Measurements from ENCODE around the gene FBN1.

Gene FBN1

DNA sequence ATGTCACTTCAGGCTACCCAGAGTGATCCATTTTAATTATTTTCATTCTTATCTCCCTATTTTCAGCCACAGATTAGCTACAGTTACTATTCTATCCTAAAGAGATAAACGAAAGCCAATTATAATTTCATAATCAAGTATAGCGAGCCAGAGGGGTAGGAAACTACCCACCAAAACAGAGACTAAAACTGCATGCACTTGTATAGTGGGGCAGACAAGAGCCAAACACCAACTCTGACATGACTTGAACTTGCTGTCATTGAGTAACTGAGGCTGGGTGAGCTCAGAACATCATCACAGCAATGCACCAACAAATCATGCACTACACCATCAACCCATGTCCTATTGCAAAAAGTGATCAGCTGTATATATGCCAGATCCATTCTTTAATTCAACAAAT, 64.8 kb downstream of the FBN1 start:
- no peaks in the 10 kb centered on the region for H3K79me2 ChIP-seq (ENCODE audit: low read length)
- H4K20me1 ChIP-seq (ENCODE audit: insufficient read depth, low read length), result no peaks in the 10 kb centered on the region
- H2AFZ ChIP-seq (ENCODE audit: low read depth, low read length), result no peak overlapping the region
- no peaks in the 10 kb centered on the region for H3K36me3 ChIP-seq (replicated peaks; ENCODE audit: low read depth, low read length)
- no peak overlapping the region for H3K4me3 ChIP-seq (ENCODE audit: low read length)
- H3K9me3 ChIP-seq (ENCODE audit: insufficient read depth, low read length), result no peaks in the 10 kb centered on the region
- TF ChIP-seq EZH2phosphoT487 (IDR thresholded peaks at IDR 0.05; ENCODE audit: low read depth), result no peak
- TF ChIP-seq, protein P1, sequence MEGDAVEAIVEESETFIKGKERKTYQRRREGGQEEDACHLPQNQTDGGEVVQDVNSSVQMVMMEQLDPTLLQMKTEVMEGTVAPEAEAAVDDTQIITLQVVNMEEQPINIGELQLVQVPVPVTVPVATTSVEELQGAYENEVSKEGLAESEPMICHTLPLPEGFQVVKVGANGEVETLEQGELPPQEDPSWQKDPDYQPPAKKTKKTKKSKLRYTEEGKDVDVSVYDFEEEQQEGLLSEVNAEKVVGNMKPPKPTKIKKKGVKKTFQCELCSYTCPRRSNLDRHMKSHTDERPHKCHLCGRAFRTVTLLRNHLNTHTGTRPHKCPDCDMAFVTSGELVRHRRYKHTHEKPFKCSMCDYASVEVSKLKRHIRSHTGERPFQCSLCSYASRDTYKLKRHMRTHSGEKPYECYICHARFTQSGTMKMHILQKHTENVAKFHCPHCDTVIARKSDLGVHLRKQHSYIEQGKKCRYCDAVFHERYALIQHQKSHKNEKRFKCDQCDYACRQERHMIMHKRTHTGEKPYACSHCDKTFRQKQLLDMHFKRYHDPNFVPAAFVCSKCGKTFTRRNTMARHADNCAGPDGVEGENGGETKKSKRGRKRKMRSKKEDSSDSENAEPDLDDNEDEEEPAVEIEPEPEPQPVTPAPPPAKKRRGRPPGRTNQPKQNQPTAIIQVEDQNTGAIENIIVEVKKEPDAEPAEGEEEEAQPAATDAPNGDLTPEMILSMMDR (IDR thresholded peaks at IDR 0.05; ENCODE audit: low read depth, low read length), result no peak
- no peaks in the 10 kb centered on the region for H3K4me1 ChIP-seq (ENCODE audit: low read length)
- H3K9ac ChIP-seq (ENCODE audit: low read length), result no peak overlapping the region
- no peak overlapping the region for H3K4me2 ChIP-seq (ENCODE audit: low read length)
- H3K27me3 ChIP-seq (ENCODE audit: low read depth, low read length), result no peaks in the 10 kb centered on the region
- H3K27ac ChIP-seq (ENCODE audit: low read length), result no peak overlapping the region

DNA sequence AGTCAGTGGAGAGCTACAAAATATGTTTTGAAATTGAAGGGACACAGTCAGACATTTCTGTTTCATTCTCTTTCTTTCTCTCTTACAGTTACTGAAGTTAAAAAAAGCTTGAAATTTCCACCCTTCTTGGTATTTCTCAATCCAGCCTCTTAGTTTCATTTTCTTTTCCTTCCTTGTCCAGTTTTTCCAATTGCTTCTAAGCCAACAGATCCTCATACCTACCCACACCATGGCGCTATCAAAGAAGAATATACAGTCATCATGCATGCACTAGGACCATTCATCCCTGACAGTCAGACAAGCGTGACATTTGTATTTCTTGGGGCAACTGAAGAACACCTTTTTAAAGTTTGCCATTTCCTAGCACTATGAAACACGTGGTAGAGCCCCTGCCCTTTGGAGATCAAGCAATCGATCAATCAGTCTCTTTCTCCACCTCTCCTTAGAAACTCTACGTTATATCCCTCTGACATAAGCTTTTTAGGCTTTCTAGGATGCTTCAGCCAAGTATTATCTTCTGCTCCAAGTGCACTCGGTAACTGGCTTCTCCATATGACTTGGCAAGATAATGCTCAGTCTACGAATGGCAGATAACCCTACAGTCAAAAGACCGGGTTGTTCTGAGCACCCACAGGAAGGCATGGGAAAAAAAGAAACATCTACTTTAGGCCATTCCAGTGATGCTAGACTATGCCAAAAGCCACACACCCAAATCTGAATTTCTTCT, 65.4 kb downstream of the FBN1 start:
- H3K9me3 ChIP-seq (ENCODE audit: insufficient read depth, low read length), result no peaks in the 10 kb centered on the region
- H3K27ac ChIP-seq (ENCODE audit: low read length), result no peak overlapping the region
- no peak overlapping the region for H3K4me2 ChIP-seq (ENCODE audit: low read length)
- H3K27me3 ChIP-seq (ENCODE audit: low read depth, low read length), result no peaks in the 10 kb centered on the region
- no peaks in the 10 kb centered on the region for H3K79me2 ChIP-seq (ENCODE audit: low read length)
- H4K20me1 ChIP-seq (ENCODE audit: insufficient read depth, low read length), result no peaks in the 10 kb centered on the region
- H3K4me3 ChIP-seq (ENCODE audit: low read length), result no peak overlapping the region
- TF ChIP-seq, protein P1 (IDR thresholded peaks at IDR 0.05; ENCODE audit: low read depth, low read length), result no peak
- TF ChIP-seq EZH2phosphoT487 (IDR thresholded peaks at IDR 0.05; ENCODE audit: low read depth), result no peak
- no peak overlapping the region for H3K9ac ChIP-seq (ENCODE audit: low read length)
- no peaks in the 10 kb centered on the region for H3K4me1 ChIP-seq (ENCODE audit: low read length)
- no peaks in the 10 kb centered on the region for H3K36me3 ChIP-seq (replicated peaks; ENCODE audit: low read depth, low read length)
- H2AFZ ChIP-seq (ENCODE audit: low read depth, low read length), result no peak overlapping the region

DNA sequence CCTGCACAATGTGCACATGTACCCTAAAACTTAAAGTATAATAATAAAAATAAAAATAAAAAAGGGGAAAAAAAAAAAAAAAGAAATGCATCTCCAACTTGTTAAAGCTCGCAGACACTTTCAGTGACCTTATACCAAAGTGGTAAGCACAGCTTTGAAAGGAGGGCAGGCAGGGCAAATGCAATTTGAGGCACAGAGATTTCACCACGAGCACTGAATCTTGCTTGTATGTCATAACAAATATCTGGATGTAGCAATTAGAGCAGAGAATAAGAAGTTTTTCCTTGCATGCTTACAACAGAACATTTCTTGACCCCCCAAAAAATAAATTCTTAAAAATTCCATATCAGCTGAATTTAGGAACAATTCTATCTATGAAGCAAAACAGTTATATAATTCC, 66.5 kb downstream of the FBN1 start:
- Histone ChIP-seq H3K27ac (ENCODE audit: low read length) (no peak overlapping the region), H2AFZ (ENCODE audit: low read depth, low read length) (no peak overlapping the region), H4K20me1 (ENCODE audit: insufficient read depth, low read length) (no peaks in the 10 kb centered on the region), H3K4me2 (ENCODE audit: low read length) (no peak overlapping the region), H3K36me3 (replicated peaks; ENCODE audit: low read depth, low read length) (no peaks in the 10 kb centered on the region), H3K27me3 (ENCODE audit: low read depth, low read length) (no peaks in the 10 kb centered on the region), H3K79me2 (ENCODE audit: low read length) (no peaks in the 10 kb centered on the region), H3K9ac (ENCODE audit: low read length) (no peak overlapping the region), H3K4me3 (ENCODE audit: low read length) (no peak overlapping the region), H3K9me3 (ENCODE audit: insufficient read depth, low read length) (no peaks in the 10 kb centered on the region), H3K4me1 (ENCODE audit: low read length) (no peaks in the 10 kb centered on the region)
- TF ChIP-seq EZH2phosphoT487 (IDR thresholded peaks at IDR 0.05; ENCODE audit: low read depth), result no peak
- TF ChIP-seq, protein P1 (IDR thresholded peaks at IDR 0.05; ENCODE audit: low read depth, low read length), result no peak

DNA sequence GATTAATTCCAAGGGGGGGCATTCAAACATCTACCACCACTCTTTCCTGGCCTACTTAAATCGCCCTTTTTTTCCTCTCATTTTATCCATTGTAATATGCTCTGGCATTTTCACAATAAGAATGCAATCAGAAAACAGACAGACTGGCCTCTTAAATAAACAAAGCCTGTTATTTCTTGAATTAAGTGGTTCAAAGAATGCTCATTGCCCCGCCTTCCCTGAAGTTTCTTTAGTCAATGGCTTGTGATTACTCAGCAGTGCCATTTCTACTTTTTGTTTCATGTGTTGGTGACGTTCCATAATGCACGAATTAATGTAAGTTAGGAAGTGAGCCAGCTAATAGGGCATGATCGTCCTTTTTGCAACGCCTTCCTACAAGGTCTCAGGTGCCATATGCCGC, 68.0 kb downstream of the FBN1 start:
- TF ChIP-seq, protein P1 (IDR thresholded peaks at IDR 0.05; ENCODE audit: low read depth, low read length), result no peak
- TF ChIP-seq EZH2phosphoT487 (IDR thresholded peaks at IDR 0.05; ENCODE audit: low read depth), result no peak
- Histone ChIP-seq H3K79me2 (ENCODE audit: low read length) (no peaks in the 10 kb centered on the region), H3K27ac (ENCODE audit: low read length) (no peak overlapping the region), H3K27me3 (ENCODE audit: low read depth, low read length) (no peaks in the 10 kb centered on the region), H3K9ac (ENCODE audit: low read length) (no peak overlapping the region), H3K4me3 (ENCODE audit: low read length) (no peak overlapping the region), H3K4me1 (ENCODE audit: low read length) (no peaks in the 10 kb centered on the region), H2AFZ (ENCODE audit: low read depth, low read length) (no peak overlapping the region), H3K36me3 (replicated peaks; ENCODE audit: low read depth, low read length) (no peaks in the 10 kb centered on the region), H4K20me1 (ENCODE audit: insufficient read depth, low read length) (no peaks in the 10 kb centered on the region), H3K4me2 (ENCODE audit: low read length) (no peak overlapping the region), H3K9me3 (ENCODE audit: insufficient read depth, low read length) (no peaks in the 10 kb centered on the region)
